Femur (tissue), 1 donor: Measurements from ENCODE around the gene CDCA8.

ENCODE experiments used
- DNase-seq: peaks from one replicate; pipeline ENCODE4 v3.0.0-alpha.2; 2017

The CDCA8 gene

GRCh38 chr1:37692078-37692833 lies at the start of gene CDCA8:
Gene CDCA8 (plus strand): TSS chr1:37692516. CDS start chr1:37692691, 175 bp downstream.
- peak; percentile 100 for DNase-seq

GRCh38 chr1:37647281-37647680 lies 45.0 kb upstream of the CDCA8 start:
- no peak for DNase-seq

GRCh38 chr1:37650173-37650572 lies 42.1 kb upstream of the CDCA8 start:
- no peak for DNase-seq

- no peak for DNase-seq
Measured at GRCh38 chr1:37650721-37651120, 41.6 kb upstream of the CDCA8 start.

- DNase-seq: no peak
Measured at GRCh38 chr1:37651803-37652202, 40.5 kb upstream of the CDCA8 start.

GRCh38 chr1:37652976-37653375 lies 39.3 kb upstream of the CDCA8 start:
- no peak for DNase-seq

- no peak for DNase-seq
Measured at GRCh38 chr1:37653906-37654305, 38.4 kb upstream of the CDCA8 start.

GRCh38 chr1:37655274-37655673 lies 37.0 kb upstream of the CDCA8 start:
- no peak for DNase-seq

GRCh38 chr1:37656026-37656425 lies 36.3 kb upstream of the CDCA8 start:
- no peak for DNase-seq

GRCh38 chr1:37656881-37657280 lies 35.4 kb upstream of the CDCA8 start:
- no peak for DNase-seq

- DNase-seq: no peak
Measured at GRCh38 chr1:37657620-37658412, 34.5 kb upstream of the CDCA8 start.

GRCh38 chr1:37658486-37658885 lies 33.8 kb upstream of the CDCA8 start:
- no peak for DNase-seq

GRCh38 chr1:37660664-37661063 lies 31.7 kb upstream of the CDCA8 start:
- no peak for DNase-seq

- DNase-seq: no peak
Measured at GRCh38 chr1:37661401-37661800, 30.9 kb upstream of the CDCA8 start.

GRCh38 chr1:37662031-37662755 lies 30.1 kb upstream of the CDCA8 start:
- no peak for DNase-seq

GRCh38 chr1:37663426-37664000 lies 28.8 kb upstream of the CDCA8 start:
- DNase-seq: no peak

GRCh38 chr1:37666241-37666867 lies 26.0 kb upstream of the CDCA8 start:
- no peak for DNase-seq

- DNase-seq: no peak
Measured at GRCh38 chr1:37667023-37667671, 25.2 kb upstream of the CDCA8 start.

- DNase-seq: no peak
Measured at GRCh38 chr1:37670133-37670532, 22.2 kb upstream of the CDCA8 start.

GRCh38 chr1:37671261-37671660 lies 21.1 kb upstream of the CDCA8 start:
- no peak for DNase-seq

GRCh38 chr1:37672136-37672870 lies 20.0 kb upstream of the CDCA8 start:
- no peak for DNase-seq
